HEK293 (cell line): ENCODE measurements around the gene SAE1.

ENCODE experiments used
- BCL11B ChIP-seq: fragments of 450-650 bp; formaldehyde crosslinking; IDR thresholded peaks from 2 replicates; pipeline ENCODE4 v1.5.1; 2016; ENCODE audit warnings: low read depth, missing biosample characterization, missing genetic modification characterization
- HOXC10 ChIP-seq: sonication (generic); formaldehyde crosslinking; IDR thresholded peaks from 2 replicates; pipeline ENCODE4 v1.8.1; 2023; ENCODE audit warnings: mild to moderate bottlenecking, missing genetic modification reagents
- IKZF3 ChIP-seq: fragments of 450-650 bp; IDR thresholded peaks from 2 replicates; pipeline ENCODE4 v1.5.0; 2018; ENCODE audit warnings: missing biosample characterization, mild to moderate bottlenecking, missing genetic modification characterization, moderate library complexity
- KLF16 ChIP-seq: fragments of 450-650 bp; formaldehyde crosslinking; IDR thresholded peaks from 2 replicates; pipeline ENCODE4 v1.5.1; 2017; ENCODE audit warnings: missing biosample characterization, missing genetic modification characterization
- MYNN ChIP-seq: fragments of 450-650 bp; formaldehyde crosslinking; IDR thresholded peaks from 2 replicates; pipeline ENCODE4 v1.5.1; 2016; ENCODE audit warnings: missing biosample characterization, missing genetic modification characterization, borderline replicate concordance
- SCRT2 ChIP-seq: fragments of 450-650 bp; formaldehyde crosslinking; IDR thresholded peaks from 2 replicates; pipeline ENCODE4 v1.5.1; 2016; ENCODE audit warnings: missing biosample characterization, missing genetic modification characterization
- TCF7L2 ChIP-seq: IDR thresholded peaks from 2 replicates; pipeline ENCODE4 v1.6.1; 2011; ENCODE audit warnings: low read depth, mild to moderate bottlenecking, inconsistent platforms, low read length, moderate library complexity, borderline replicate concordance
- ZBTB21 ChIP-seq: fragments of 450-650 bp; formaldehyde crosslinking; IDR thresholded peaks from 2 replicates; pipeline ENCODE4 v1.5.1; 2017; ENCODE audit warnings: missing biosample characterization, missing genetic modification characterization
- ZFHX2 ChIP-seq: fragments of 450-650 bp; formaldehyde crosslinking; conservative IDR thresholded peaks from 2 replicates; pipeline ENCODE4 v1.5.1; 2016; ENCODE audit warnings: missing biosample characterization, missing genetic modification characterization
- ZFP69B ChIP-seq: fragments of 450-650 bp; formaldehyde crosslinking; IDR thresholded peaks from 2 replicates; pipeline ENCODE4 v1.5.1; 2016; ENCODE audit warnings: missing biosample characterization, missing genetic modification characterization
- ZNF133 ChIP-seq: fragments of 450-650 bp; formaldehyde crosslinking; IDR thresholded peaks from 2 replicates; pipeline ENCODE4 v1.5.1; 2016; ENCODE audit warnings: missing biosample characterization, missing genetic modification characterization
- ZNF223 ChIP-seq: fragments of 450-650 bp; formaldehyde crosslinking; IDR thresholded peaks from 2 replicates; pipeline ENCODE4 v1.5.1; 2016; ENCODE audit warnings: missing biosample characterization, missing genetic modification characterization
- ZNF391 ChIP-seq: fragments of 450-650 bp; formaldehyde crosslinking; IDR thresholded peaks from 2 replicates; pipeline ENCODE4 v1.5.1; 2016; ENCODE audit warnings: low read depth, missing biosample characterization, missing genetic modification characterization, borderline replicate concordance
- ZNF394 ChIP-seq: fragments of 450-650 bp; formaldehyde crosslinking; IDR thresholded peaks from 2 replicates; pipeline ENCODE4 v1.5.1; 2016; ENCODE audit warnings: missing biosample characterization, missing genetic modification characterization, mild to moderate bottlenecking, moderate library complexity, borderline replicate concordance
- ZNF510 ChIP-seq: fragments of 450-650 bp; formaldehyde crosslinking; IDR thresholded peaks from 2 replicates; pipeline ENCODE4 v1.5.1; 2018; ENCODE audit warnings: mild to moderate bottlenecking, missing genetic modification characterization, missing biosample characterization; ENCODE audit not compliant: insufficient replicate concordance
- ZNF521 ChIP-seq: fragments of 450-650 bp; formaldehyde crosslinking; IDR thresholded peaks from 2 replicates; pipeline ENCODE4 v1.5.1; 2017; ENCODE audit warnings: missing biosample characterization, mild to moderate bottlenecking, missing genetic modification characterization
- ZNF548 ChIP-seq: fragments of 450-650 bp; formaldehyde crosslinking; IDR thresholded peaks from 2 replicates; pipeline ENCODE4 v1.5.1; 2016; ENCODE audit warnings: missing biosample characterization, missing genetic modification characterization
- ZNF561 ChIP-seq: fragments of 450-650 bp; IDR thresholded peaks from 2 replicates; pipeline ENCODE4 v1.5.1; 2018; ENCODE audit warnings: missing biosample characterization, missing genetic modification characterization, borderline replicate concordance
- ZNF585B ChIP-seq: fragments of 450-650 bp; formaldehyde crosslinking; IDR thresholded peaks from 2 replicates; pipeline ENCODE4 v1.5.1; 2016; ENCODE audit warnings: missing biosample characterization, missing genetic modification characterization
- ZNF670 ChIP-seq: fragments of 450-650 bp; formaldehyde crosslinking; IDR thresholded peaks from 2 replicates; pipeline ENCODE4 v1.5.1; 2016; ENCODE audit warnings: missing biosample characterization, missing genetic modification characterization, low read depth
- ZNF677 ChIP-seq: fragments of 450-650 bp; IDR thresholded peaks from 2 replicates; pipeline ENCODE4 v1.5.0; 2018; ENCODE audit warnings: missing biosample characterization, mild to moderate bottlenecking, missing genetic modification characterization, moderate library complexity
- ZNF843 ChIP-seq: fragments of 450-650 bp; formaldehyde crosslinking; IDR thresholded peaks from 2 replicates; pipeline ENCODE4 v1.5.1; 2016; ENCODE audit warnings: missing biosample characterization, missing genetic modification characterization
- TF ChIP-seq, protein P1 (sequence below): fragments of 450-650 bp; formaldehyde crosslinking; IDR thresholded peaks from 2 replicates; pipeline ENCODE4 v1.5.1; 2017; ENCODE audit warnings: missing biosample characterization, missing genetic modification characterization
- TF ChIP-seq, protein P2 (sequence below): fragments of 450-650 bp; formaldehyde crosslinking; IDR thresholded peaks from 2 replicates; pipeline ENCODE4 v1.5.1; 2016; ENCODE audit warnings: missing biosample characterization, missing genetic modification characterization
- TF ChIP-seq, protein P3 (sequence below): fragments of 450-650 bp; formaldehyde crosslinking; conservative IDR thresholded peaks from 2 replicates; pipeline ENCODE4 v1.5.1; 2016; ENCODE audit warnings: low read depth, missing biosample characterization, missing genetic modification characterization
- TF ChIP-seq, protein P4 (sequence below): fragments of 450-650 bp; formaldehyde crosslinking; IDR thresholded peaks from 2 replicates; pipeline ENCODE4 v1.5.1; 2016; ENCODE audit warnings: missing biosample characterization, missing genetic modification characterization
- TF ChIP-seq, protein P5 (sequence below): fragments of 450-650 bp; formaldehyde crosslinking; IDR thresholded peaks from 2 replicates; pipeline ENCODE4 v1.5.1; 2016; ENCODE audit warnings: missing biosample characterization, missing genetic modification characterization

SAE1 gene

DNA sequence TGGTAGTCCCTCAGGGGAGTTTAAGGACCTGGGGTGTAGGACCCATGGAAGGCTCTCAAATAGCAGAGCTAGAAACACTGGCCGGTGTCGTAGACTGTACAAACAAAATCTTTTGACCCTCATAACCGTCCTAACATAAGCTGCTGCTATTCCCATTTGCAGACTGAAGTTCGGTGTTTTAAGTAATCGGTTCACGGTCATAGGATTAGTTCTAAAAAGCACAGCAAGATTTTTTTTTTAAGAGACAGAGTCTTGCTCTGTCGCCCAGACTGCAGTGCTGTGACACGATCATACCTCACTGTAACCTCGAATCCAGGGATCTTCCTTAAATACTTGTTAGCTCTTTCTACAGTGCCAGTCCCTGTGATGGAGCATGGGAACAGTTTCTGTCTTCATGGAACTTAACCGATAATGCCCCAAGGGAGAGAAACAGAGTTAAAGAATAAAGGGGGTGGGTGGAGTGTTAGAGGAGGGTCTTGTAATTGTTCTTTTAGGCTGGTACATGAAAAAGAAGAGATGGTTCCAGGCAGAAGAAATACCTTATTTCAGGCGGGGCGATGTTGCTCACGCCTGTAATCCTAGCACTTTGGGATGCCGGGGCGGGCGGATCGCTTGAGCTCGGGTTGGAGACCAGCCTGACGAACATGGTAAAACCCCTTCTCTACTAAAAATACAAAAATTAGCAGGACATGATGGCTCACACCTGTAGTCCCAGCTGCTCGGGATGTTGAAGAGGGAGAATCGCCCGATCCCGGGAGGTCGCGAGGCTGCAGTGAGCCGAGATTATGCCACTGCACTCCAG lies 16.6 kb upstream of the SAE1 start (continued):
- TF ChIP-seq, protein P1, sequence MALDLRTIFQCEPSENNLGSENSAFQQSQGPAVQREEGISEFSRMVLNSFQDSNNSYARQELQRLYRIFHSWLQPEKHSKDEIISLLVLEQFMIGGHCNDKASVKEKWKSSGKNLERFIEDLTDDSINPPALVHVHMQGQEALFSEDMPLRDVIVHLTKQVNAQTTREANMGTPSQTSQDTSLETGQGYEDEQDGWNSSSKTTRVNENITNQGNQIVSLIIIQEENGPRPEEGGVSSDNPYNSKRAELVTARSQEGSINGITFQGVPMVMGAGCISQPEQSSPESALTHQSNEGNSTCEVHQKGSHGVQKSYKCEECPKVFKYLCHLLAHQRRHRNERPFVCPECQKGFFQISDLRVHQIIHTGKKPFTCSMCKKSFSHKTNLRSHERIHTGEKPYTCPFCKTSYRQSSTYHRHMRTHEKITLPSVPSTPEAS (tag by site-specific recombination), result no peak
- TF ChIP-seq ZNF521 (tag by site-specific recombination), result no peak
- no peak for TF ChIP-seq ZNF510 (tag by site-specific recombination)
- no peak for TF ChIP-seq ZBTB21 (tag by site-specific recombination)
- TF ChIP-seq MYNN (tag by site-specific recombination), result no peak
- no peak for TF ChIP-seq ZNF223 (tag by site-specific recombination)
- no peak for TF ChIP-seq ZNF677
- TF ChIP-seq ZNF548 (tag by site-specific recombination), result no peak
- TF ChIP-seq, protein P2, sequence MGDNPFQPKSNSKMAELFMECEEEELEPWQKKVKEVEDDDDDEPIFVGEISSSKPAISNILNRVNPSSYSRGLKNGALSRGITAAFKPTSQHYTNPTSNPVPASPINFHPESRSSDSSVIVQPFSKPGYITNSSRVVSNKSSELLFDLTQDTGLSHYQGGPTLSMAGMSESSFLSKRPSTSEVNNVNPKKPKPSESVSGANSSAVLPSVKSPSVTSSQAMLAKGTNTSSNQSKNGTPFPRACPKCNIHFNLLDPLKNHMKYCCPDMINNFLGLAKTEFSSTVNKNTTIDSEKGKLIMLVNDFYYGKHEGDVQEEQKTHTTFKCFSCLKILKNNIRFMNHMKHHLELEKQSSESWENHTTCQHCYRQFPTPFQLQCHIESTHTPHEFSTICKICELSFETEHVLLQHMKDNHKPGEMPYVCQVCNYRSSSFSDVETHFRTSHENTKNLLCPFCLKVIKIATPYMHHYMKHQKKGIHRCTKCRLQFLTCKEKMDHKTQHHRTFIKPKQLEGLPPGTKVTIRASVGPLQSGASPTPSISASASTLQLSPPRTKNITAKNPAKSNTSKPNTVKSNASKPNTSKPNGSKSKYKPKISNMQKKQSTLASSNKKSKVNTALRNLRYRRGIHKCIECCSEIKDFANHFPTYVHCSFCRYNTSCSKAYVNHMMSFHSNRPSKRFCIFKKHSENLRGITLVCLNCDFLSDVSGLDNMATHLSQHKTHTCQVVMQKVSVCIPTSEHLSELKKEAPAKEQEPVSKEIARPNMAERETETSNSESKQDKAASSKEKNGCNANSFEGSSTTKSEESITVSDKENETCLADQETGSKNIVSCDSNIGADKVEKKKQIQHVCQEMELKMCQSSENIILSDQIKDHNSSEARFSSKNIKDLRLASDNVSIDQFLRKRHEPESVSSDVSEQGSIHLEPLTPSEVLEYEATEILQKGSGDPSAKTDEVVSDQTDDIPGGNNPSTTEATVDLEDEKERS (tag by site-specific recombination), result no peak
- no peak; the same call in 1 of the 2 replicates for TF ChIP-seq ZNF561 (tag by site-specific recombination)
- TF ChIP-seq, protein P3, sequence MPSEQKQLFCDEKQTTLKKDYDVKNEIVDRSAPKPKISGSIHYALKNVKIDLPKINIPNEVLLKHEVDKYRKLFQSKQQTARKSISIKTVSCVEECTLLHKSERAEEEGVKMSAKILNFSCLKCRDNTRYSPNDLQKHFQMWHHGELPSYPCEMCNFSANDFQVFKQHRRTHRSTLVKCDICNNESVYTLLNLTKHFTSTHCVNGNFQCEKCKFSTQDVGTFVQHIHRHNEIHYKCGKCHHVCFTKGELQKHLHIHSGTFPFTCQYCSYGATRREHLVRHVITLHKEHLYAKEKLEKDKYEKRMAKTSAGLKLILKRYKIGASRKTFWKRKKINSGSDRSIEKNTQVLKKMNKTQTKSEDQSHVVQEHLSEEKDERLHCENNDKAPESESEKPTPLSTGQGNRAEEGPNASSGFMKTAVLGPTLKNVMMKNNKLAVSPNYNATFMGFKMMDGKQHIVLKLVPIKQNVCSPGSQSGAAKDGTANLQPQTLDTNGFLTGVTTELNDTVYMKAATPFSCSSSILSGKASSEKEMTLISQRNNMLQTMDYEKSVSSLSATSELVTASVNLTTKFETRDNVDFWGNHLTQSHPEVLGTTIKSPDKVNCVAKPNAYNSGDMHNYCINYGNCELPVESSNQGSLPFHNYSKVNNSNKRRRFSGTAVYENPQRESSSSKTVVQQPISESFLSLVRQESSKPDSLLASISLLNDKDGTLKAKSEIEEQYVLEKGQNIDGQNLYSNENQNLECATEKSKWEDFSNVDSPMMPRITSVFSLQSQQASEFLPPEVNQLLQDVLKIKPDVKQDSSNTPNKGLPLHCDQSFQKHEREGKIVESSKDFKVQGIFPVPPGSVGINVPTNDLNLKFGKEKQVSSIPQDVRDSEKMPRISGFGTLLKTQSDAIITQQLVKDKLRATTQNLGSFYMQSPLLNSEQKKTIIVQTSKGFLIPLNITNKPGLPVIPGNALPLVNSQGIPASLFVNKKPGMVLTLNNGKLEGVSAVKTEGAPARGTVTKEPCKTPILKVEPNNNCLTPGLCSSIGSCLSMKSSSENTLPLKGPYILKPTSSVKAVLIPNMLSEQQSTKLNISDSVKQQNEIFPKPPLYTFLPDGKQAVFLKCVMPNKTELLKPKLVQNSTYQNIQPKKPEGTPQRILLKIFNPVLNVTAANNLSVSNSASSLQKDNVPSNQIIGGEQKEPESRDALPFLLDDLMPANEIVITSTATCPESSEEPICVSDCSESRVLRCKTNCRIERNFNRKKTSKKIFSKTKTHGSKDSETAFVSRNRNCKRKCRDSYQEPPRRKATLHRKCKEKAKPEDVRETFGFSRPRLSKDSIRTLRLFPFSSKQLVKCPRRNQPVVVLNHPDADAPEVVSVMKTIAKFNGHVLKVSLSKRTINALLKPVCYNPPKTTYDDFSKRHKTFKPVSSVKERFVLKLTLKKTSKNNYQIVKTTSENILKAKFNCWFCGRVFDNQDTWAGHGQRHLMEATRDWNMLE, result 0 out of 2 replicates have a peak, but pooled peaks have one; percentile 0
- TF ChIP-seq IKZF3 (tag by site-specific recombination), result no peak
- TF ChIP-seq, protein P4, sequence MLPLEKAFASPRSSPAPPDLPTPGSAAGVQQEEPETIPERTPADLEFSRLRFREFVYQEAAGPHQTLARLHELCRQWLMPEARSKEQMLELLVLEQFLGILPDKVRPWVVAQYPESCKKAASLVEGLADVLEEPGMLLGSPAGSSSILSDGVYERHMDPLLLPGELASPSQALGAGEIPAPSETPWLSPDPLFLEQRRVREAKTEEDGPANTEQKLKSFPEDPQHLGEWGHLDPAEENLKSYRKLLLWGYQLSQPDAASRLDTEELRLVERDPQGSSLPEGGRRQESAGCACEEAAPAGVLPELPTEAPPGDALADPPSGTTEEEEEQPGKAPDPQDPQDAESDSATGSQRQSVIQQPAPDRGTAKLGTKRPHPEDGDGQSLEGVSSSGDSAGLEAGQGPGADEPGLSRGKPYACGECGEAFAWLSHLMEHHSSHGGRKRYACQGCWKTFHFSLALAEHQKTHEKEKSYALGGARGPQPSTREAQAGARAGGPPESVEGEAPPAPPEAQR, result no peak
- 0 out of 2 replicates have a peak, but pooled peaks have one; percentile 9 for TF ChIP-seq BCL11B (tag by site-specific recombination)
- no peak for TF ChIP-seq ZFHX2 (tag by site-specific recombination)
- TF ChIP-seq ZNF394 (tag by site-specific recombination), result no peak
- no peak; the same call in 1 of the 2 replicates for TF ChIP-seq KLF16 (tag by site-specific recombination)
- TF ChIP-seq ZNF670 (tag by site-specific recombination), result no peak
- no peak for TF ChIP-seq TCF7L2
- no peak for TF ChIP-seq HOXC10 (CRISPR knock-in tag)
- TF ChIP-seq ZFP69B, result no peak
- TF ChIP-seq ZNF843, result no peak
- TF ChIP-seq, protein P5, sequence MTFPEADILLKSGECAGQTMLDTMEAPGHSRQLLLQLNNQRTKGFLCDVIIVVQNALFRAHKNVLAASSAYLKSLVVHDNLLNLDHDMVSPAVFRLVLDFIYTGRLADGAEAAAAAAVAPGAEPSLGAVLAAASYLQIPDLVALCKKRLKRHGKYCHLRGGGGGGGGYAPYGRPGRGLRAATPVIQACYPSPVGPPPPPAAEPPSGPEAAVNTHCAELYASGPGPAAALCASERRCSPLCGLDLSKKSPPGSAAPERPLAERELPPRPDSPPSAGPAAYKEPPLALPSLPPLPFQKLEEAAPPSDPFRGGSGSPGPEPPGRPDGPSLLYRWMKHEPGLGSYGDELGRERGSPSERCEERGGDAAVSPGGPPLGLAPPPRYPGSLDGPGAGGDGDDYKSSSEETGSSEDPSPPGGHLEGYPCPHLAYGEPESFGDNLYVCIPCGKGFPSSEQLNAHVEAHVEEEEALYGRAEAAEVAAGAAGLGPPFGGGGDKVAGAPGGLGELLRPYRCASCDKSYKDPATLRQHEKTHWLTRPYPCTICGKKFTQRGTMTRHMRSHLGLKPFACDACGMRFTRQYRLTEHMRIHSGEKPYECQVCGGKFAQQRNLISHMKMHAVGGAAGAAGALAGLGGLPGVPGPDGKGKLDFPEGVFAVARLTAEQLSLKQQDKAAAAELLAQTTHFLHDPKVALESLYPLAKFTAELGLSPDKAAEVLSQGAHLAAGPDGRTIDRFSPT (tag by site-specific recombination), result no peak
- TF ChIP-seq ZNF133 (tag by site-specific recombination), result no peak
- TF ChIP-seq ZNF585B (tag by site-specific recombination), result no peak
- no peak for TF ChIP-seq ZNF391 (tag by site-specific recombination)
- TF ChIP-seq SCRT2 (tag by site-specific recombination), result no peak
